Activated naive CD8-positive, alpha-beta T cell treated with anti-CD3 and anti-CD28 coated beads for 36 hours (primary cell): Measurements from ENCODE around the gene MC1R. TPM values are rescaled to one million over a fixed set of nuclear protein-coding genes. Genes with fewer than 3 reads are reported as not detected.
"Not testable (repeated sequence)": the region's sequence is repeated elsewhere in the genome, so short reads cannot be mapped to it uniquely, and the experiment has no call there.

ENCODE experiments used
- DNase-seq: peaks from one replicate; pipeline ENCODE4 v3.0.0; 2021
- H3K27ac Mint-ChIP-seq: one replicate; pipeline ENCODE4 v1.8.0; 2022; ENCODE audit warnings: mild to moderate bottlenecking, moderate library complexity, mixed read lengths
- H3K27me3 Mint-ChIP-seq: one replicate; pipeline ENCODE4 v1.8.0; 2022; ENCODE audit warnings: mild to moderate bottlenecking, mixed read lengths
- H3K36me3 Mint-ChIP-seq: one replicate; pipeline ENCODE4 v1.8.0; 2021; ENCODE audit warnings: mild to moderate bottlenecking, mixed read lengths
- H3K4me1 Mint-ChIP-seq: one replicate; pipeline ENCODE4 v1.8.0; 2021; ENCODE audit warnings: mixed read lengths
- H3K4me3 Mint-ChIP-seq: one replicate; pipeline ENCODE4 v1.8.0; 2022; ENCODE audit warnings: mild to moderate bottlenecking, moderate library complexity, mixed read lengths
- H3K9me3 Mint-ChIP-seq: one replicate; pipeline ENCODE4 v1.8.0; 2022; ENCODE audit warnings: mixed read lengths
- total RNA-seq, 2 experiments: library from RNA; stranded (reverse); gene quantifications; one replicate each; pipeline ENCODE4 v1.2.3, GENCODE V29; 2021

MC1R gene
- total RNA-seq, result 1 to 10 TPM; 1.4 TPM

GRCh38 chr16:89918453-89919347 is at the start of gene MC1R:
MC1R (plus strand) TSS chr16:89918862; CDS start chr16:89919259, 397 bp downstream.
- DNase-seq, result peak; percentile 56
- peak within 1 kb of the TSS; percentile 45 for H3K27ac Mint-ChIP-seq
- no peaks in the 10 kb centered on the region for H3K9me3 Mint-ChIP-seq
- peaks cover 42% of the 10 kb centered on the region for H3K27me3 Mint-ChIP-seq
- peaks cover 38% of the 10 kb centered on the region for H3K4me1 Mint-ChIP-seq
- H3K4me3 Mint-ChIP-seq, result peak within 1 kb of the TSS; percentile 42
- H3K36me3 Mint-ChIP-seq, result peaks cover 9% of the 10 kb centered on the region

GRCh38 chr16:89869911-89870310 is 48.8 kb upstream of the MC1R start:
- H3K36me3 Mint-ChIP-seq, result peaks cover 23% of the 10 kb centered on the region
- peaks cover 7% of the 10 kb centered on the region for H3K9me3 Mint-ChIP-seq
- peaks cover 13% of the 10 kb centered on the region for H3K4me1 Mint-ChIP-seq
- DNase-seq, result no peak
- H3K4me3 Mint-ChIP-seq, result no peak overlapping the region
- H3K27ac Mint-ChIP-seq, result no peak overlapping the region
- no peaks in the 10 kb centered on the region for H3K27me3 Mint-ChIP-seq

GRCh38 chr16:89870440-89870839 is 48.2 kb upstream of the MC1R start:
- peaks cover 17% of the 10 kb centered on the region for H3K4me1 Mint-ChIP-seq
- no peak overlapping the region for H3K4me3 Mint-ChIP-seq
- no peaks in the 10 kb centered on the region for H3K27me3 Mint-ChIP-seq

GRCh38 chr16:89871895-89872294 is 46.8 kb upstream of the MC1R start:
- Mint-ChIP-seq H3K4me1 (peaks cover 17% of the 10 kb centered on the region), H3K27me3 (no peaks in the 10 kb centered on the region), H3K4me3 (peak overlapping the region; percentile 92), H3K9me3 (peaks cover 10% of the 10 kb centered on the region), H3K36me3 (peaks cover 31% of the 10 kb centered on the region), H3K27ac (no peak overlapping the region)
- no peak for DNase-seq

More at GRCh38 chr16:89870440-89870839, 48.2 kb upstream of the MC1R start:
- Mint-ChIP-seq H3K9me3 (peaks cover 10% of the 10 kb centered on the region), H3K36me3 (peaks cover 28% of the 10 kb centered on the region), H3K27ac (no peak overlapping the region)
- no peak for DNase-seq

- H3K9me3 Mint-ChIP-seq, result peaks cover 3% of the 10 kb centered on the region
- peaks cover 25% of the 10 kb centered on the region for H3K36me3 Mint-ChIP-seq
- H3K4me1 Mint-ChIP-seq, result peaks cover 17% of the 10 kb centered on the region
- peak within 1 kb of the TSS; percentile 92 for H3K4me3 Mint-ChIP-seq
- DNase-seq, result peak; percentile 84
- H3K27ac Mint-ChIP-seq, result peak within 1 kb of the TSS; percentile 97
- no peaks in the 10 kb centered on the region for H3K27me3 Mint-ChIP-seq
Observed at GRCh38 chr16:89873109-89873971, 45.3 kb upstream of the MC1R start, which contains the start of gene TCF25. TCF25 (plus strand) TSS chr16:89873592; CDS start chr16:89873668, 76 bp downstream.

GRCh38 chr16:89873972-89874689 is 44.5 kb upstream of the MC1R start:
- Mint-ChIP-seq H3K4me1 (peaks cover 19% of the 10 kb centered on the region), H3K4me3 (peak overlapping the region; percentile 92), H3K9me3 (peaks cover 3% of the 10 kb centered on the region), H3K27ac (peak overlapping the region; percentile 97), H3K36me3 (peaks cover 28% of the 10 kb centered on the region), H3K27me3 (no peaks in the 10 kb centered on the region)
- peak; percentile 95 for DNase-seq

- not testable (repeated sequence) for H3K27me3 Mint-ChIP-seq, H3K27ac Mint-ChIP-seq, H3K4me3 Mint-ChIP-seq, H3K9me3 Mint-ChIP-seq, DNase-seq
- peaks cover 36% of the 10 kb centered on the region for H3K36me3 Mint-ChIP-seq
- peaks cover 11% of the 10 kb centered on the region for H3K4me1 Mint-ChIP-seq
Observed at GRCh38 chr16:89879123-89879522, 39.5 kb upstream of the MC1R start.

GRCh38 chr16:89880477-89881367 is 37.9 kb upstream of the MC1R start:
- Mint-ChIP-seq H3K27ac (no peak overlapping the region), H3K27me3 (no peaks in the 10 kb centered on the region), H3K4me3 (no peak overlapping the region), H3K4me1 (peaks cover 2% of the 10 kb centered on the region), H3K36me3 (peaks cover 30% of the 10 kb centered on the region), H3K9me3 (no peaks in the 10 kb centered on the region)
- no peak for DNase-seq

- no peak overlapping the region for H3K27ac Mint-ChIP-seq
- no peak overlapping the region for H3K4me3 Mint-ChIP-seq
- DNase-seq, result no peak
- peaks cover 2% of the 10 kb centered on the region for H3K4me1 Mint-ChIP-seq
- H3K9me3 Mint-ChIP-seq, result no peaks in the 10 kb centered on the region
- H3K27me3 Mint-ChIP-seq, result no peaks in the 10 kb centered on the region
- H3K36me3 Mint-ChIP-seq, result peaks cover 26% of the 10 kb centered on the region
Observed at GRCh38 chr16:89881368-89881730, 37.3 kb upstream of the MC1R start.

GRCh38 chr16:89883346-89884040 is 35.2 kb upstream of the MC1R start:
- Mint-ChIP-seq H3K4me3 (no peak overlapping the region), H3K27me3 (no peaks in the 10 kb centered on the region), H3K36me3 (peaks cover 35% of the 10 kb centered on the region), H3K4me1 (peaks cover under 1% of the 10 kb centered on the region), H3K27ac (no peak overlapping the region), H3K9me3 (no peaks in the 10 kb centered on the region)
- DNase-seq, result no peak

- Mint-ChIP-seq H3K4me3 (no peak overlapping the region), H3K4me1 (no peaks in the 10 kb centered on the region), H3K9me3 (no peaks in the 10 kb centered on the region), H3K27me3 (no peaks in the 10 kb centered on the region), H3K36me3 (peaks cover 33% of the 10 kb centered on the region), H3K27ac (no peak overlapping the region)
- no peak for DNase-seq
Observed at GRCh38 chr16:89884041-89884421, 34.6 kb upstream of the MC1R start.

GRCh38 chr16:89887243-89887642 is 31.4 kb upstream of the MC1R start:
- Mint-ChIP-seq H3K27me3 (no peaks in the 10 kb centered on the region), H3K9me3 (no peaks in the 10 kb centered on the region), H3K27ac (no peak overlapping the region), H3K36me3 (peaks cover 40% of the 10 kb centered on the region), H3K4me3 (no peak overlapping the region), H3K4me1 (peaks cover 10% of the 10 kb centered on the region)
- no peak for DNase-seq

- no peak overlapping the region for H3K4me3 Mint-ChIP-seq
- H3K27ac Mint-ChIP-seq, result no peak overlapping the region
- H3K9me3 Mint-ChIP-seq, result no peaks in the 10 kb centered on the region
- peak; percentile 57 for DNase-seq
- H3K4me1 Mint-ChIP-seq, result peaks cover 10% of the 10 kb centered on the region
- no peaks in the 10 kb centered on the region for H3K27me3 Mint-ChIP-seq
- H3K36me3 Mint-ChIP-seq, result peaks cover 28% of the 10 kb centered on the region
Observed at GRCh38 chr16:89890200-89890599, 28.5 kb upstream of the MC1R start.
